ENCODE results near the gene RNF130.

GRCh38 chr5:179959641-179960040 is 111.9 kb downstream of the RNF130 start:
- TF ChIP-seq, protein P1, sequence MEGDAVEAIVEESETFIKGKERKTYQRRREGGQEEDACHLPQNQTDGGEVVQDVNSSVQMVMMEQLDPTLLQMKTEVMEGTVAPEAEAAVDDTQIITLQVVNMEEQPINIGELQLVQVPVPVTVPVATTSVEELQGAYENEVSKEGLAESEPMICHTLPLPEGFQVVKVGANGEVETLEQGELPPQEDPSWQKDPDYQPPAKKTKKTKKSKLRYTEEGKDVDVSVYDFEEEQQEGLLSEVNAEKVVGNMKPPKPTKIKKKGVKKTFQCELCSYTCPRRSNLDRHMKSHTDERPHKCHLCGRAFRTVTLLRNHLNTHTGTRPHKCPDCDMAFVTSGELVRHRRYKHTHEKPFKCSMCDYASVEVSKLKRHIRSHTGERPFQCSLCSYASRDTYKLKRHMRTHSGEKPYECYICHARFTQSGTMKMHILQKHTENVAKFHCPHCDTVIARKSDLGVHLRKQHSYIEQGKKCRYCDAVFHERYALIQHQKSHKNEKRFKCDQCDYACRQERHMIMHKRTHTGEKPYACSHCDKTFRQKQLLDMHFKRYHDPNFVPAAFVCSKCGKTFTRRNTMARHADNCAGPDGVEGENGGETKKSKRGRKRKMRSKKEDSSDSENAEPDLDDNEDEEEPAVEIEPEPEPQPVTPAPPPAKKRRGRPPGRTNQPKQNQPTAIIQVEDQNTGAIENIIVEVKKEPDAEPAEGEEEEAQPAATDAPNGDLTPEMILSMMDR (IDR thresholded peaks at IDR 0.05; ENCODE audit: poor library complexity, severe bottlenecking): no peak
- no peak for TF ChIP-seq EZH2 (IDR thresholded peaks at IDR 0.05; ENCODE audit: borderline replicate concordance, insufficient read depth, low read length, poor library complexity, severe bottlenecking)
- TF ChIP-seq POLR2AphosphoS5 (IDR thresholded peaks at IDR 0.05): no peak
- TF ChIP-seq EP300 (conservative IDR thresholded peaks at IDR 0.05; ENCODE audit: poor library complexity, severe bottlenecking): no peak
- TF ChIP-seq, protein P2, sequence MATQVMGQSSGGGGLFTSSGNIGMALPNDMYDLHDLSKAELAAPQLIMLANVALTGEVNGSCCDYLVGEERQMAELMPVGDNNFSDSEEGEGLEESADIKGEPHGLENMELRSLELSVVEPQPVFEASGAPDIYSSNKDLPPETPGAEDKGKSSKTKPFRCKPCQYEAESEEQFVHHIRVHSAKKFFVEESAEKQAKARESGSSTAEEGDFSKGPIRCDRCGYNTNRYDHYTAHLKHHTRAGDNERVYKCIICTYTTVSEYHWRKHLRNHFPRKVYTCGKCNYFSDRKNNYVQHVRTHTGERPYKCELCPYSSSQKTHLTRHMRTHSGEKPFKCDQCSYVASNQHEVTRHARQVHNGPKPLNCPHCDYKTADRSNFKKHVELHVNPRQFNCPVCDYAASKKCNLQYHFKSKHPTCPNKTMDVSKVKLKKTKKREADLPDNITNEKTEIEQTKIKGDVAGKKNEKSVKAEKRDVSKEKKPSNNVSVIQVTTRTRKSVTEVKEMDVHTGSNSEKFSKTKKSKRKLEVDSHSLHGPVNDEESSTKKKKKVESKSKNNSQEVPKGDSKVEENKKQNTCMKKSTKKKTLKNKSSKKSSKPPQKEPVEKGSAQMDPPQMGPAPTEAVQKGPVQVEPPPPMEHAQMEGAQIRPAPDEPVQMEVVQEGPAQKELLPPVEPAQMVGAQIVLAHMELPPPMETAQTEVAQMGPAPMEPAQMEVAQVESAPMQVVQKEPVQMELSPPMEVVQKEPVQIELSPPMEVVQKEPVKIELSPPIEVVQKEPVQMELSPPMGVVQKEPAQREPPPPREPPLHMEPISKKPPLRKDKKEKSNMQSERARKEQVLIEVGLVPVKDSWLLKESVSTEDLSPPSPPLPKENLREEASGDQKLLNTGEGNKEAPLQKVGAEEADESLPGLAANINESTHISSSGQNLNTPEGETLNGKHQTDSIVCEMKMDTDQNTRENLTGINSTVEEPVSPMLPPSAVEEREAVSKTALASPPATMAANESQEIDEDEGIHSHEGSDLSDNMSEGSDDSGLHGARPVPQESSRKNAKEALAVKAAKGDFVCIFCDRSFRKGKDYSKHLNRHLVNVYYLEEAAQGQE (IDR thresholded peaks at IDR 0.05; ENCODE audit: borderline replicate concordance): no peak
- no peak for TF ChIP-seq SMC3 (conservative IDR thresholded peaks at IDR 0.05; ENCODE audit: poor library complexity)

Data from neural cell (in vitro differentiated cells).